ENCODE results near the gene MYL6. TPM values are rescaled to one million over a fixed set of nuclear protein-coding genes. Genes with fewer than 3 reads are reported as not detected.

The MYL6 gene
- total and polyA plus RNA-seq, 9 of the 15 experiments (the other 6 are each of a cell fraction or from before 2014, with no cell fraction given): 557 to 1,664 (median 958) TPM

GRCh38 chr12:56116267-56117081, 41.7 kb upstream of the MYL6 start, which contains the start of gene RPL41:
Gene RPL41 (plus strand): TSS chr12:56116633.
- Histone ChIP-seq H3K9me3 (replicated peaks; ENCODE audit: control insufficient read depth, insufficient read depth, low read depth, low read length) (peaks cover 8% of the 10 kb centered on the region), H3K27ac (ENCODE audit: extremely low read depth, low read depth, low read length) (peak within 1 kb of the TSS; percentile 97), H3K79me2 (ENCODE audit: control insufficient read depth, insufficient read depth, low read length) (peaks cover 28% of the 10 kb centered on the region), H4K20me1 (replicated peaks; ENCODE audit: control insufficient read depth, insufficient read depth, low read length) (no peaks in the 10 kb centered on the region), H3K4me2 (ENCODE audit: insufficient read depth, low read length) (peak within 1 kb of the TSS; percentile 95), H3K4me3 (peak within 1 kb of the TSS; percentile 59), H3K36me3 (ENCODE audit: control insufficient read depth, insufficient read depth, low read length) (peaks cover 54% of the 10 kb centered on the region), H3K9me1 (ENCODE audit: control insufficient read depth, insufficient read depth, low read length) (no peaks in the 10 kb centered on the region), H3K27me3 (ENCODE audit: control insufficient read depth in 2 of 2, insufficient read depth in 2 of 2, low read length in 2 of 2) (no peaks in the 10 kb centered on the region), H3K9ac (ENCODE audit: insufficient read depth in 1 of 2, low read depth in 2 of 2, low read length in 2 of 2) (peak within 1 kb of the TSS; percentile 90 to 97), H2AFZ (ENCODE audit: low read depth, low read length) (peak within 1 kb of the TSS; percentile 100), H3K4me1 (replicated peaks in 1 of 2; ENCODE audit: control insufficient read depth in 2 of 2, insufficient read depth in 2 of 2, low read length in 2 of 2) (peaks cover 16 to 17% of the 10 kb centered on the region in 2 experiments)
- DNase-seq (ENCODE audit: extremely low read depth in 1 of 4, low spot score in 3 of 4): peak; percentile 80 to 97 (median 87)
- TSS peak; percentile 92 for BruUV-seq (replicated peaks)
- WGBS (ENCODE audit: insufficient coverage, low coverage, missing lambda C conversion rate): 1% methylated on average over 34 of the region's 34 CpGs
- ChIA-PET POLR2A (interaction anchor here (0.6 to 5.3 kb wide), 19 partner anchors 10 to 244 kb away, joined by 3 to 125 read pairs (median 6); partner anchors contain the start of genes COQ10A, ESYT1, MYL6 and PA2G4), CTCF (ENCODE audit: low intra/inter-chr PET ratio) (interaction anchor here (0.5 kb wide), 1 partner anchor 42 kb away, joined by 3 read pairs; the partner anchor contains the start of gene MYL6)
- ATAC-seq: peak; percentile 55
- peak; percentile 88 for FAIRE-seq
- in situ Hi-C loops (cut with MboI) (no loop called here), intact Hi-C loops (cut with micrococcal nuclease) (loop anchor here (5.0 kb wide), 2 partner anchors 41 to 521 kb away; partner anchors contain the start of gene MYL6)
- TF ChIP-seq BDP1 (IDR thresholded peaks at IDR 0.05; ENCODE audit: insufficient read depth, insufficient read length) (no peak), CLOCK (CRISPR knock-in tag; IDR thresholded peaks at IDR 0.05; ENCODE audit: borderline replicate concordance) (no peak), JUND (IDR thresholded peaks at IDR 0.05; ENCODE audit: borderline replicate concordance, low read depth, low read length) (peak; percentile 59), JUND (tag; IDR thresholded peaks at IDR 0.05; ENCODE audit: borderline replicate concordance, low read depth, low read length) (peak; percentile 81; the same call in 2 of the 3 replicates), GABPB2 (CRISPR knock-in tag; conservative IDR thresholded peaks at IDR 0.05) (peak; percentile 79; the same call in 1 of the 2 replicates), C11orf30 (IDR thresholded peaks at IDR 0.05; ENCODE audit: low read depth) (peak; percentile 55; the same call in 1 of the 2 replicates), STAT6 (CRISPR knock-in tag; IDR thresholded peaks at IDR 0.05) (peak; percentile 68; the same call in 1 of the 2 replicates), ZNF282 (CRISPR knock-in tag; IDR thresholded peaks at IDR 0.05) (peak; percentile 36; the same call in 1 of the 2 replicates), ZNF311 (CRISPR knock-in tag; IDR thresholded peaks at IDR 0.05) (no peak), CHD1 (IDR thresholded peaks at IDR 0.05; ENCODE audit: low read length) (peak; percentile 88), FOXJ3 (CRISPR knock-in tag; IDR thresholded peaks at IDR 0.05) (no peak), BRD4 (IDR thresholded peaks at IDR 0.05) (peak; percentile 99), NFE2 (IDR thresholded peaks at IDR 0.05; ENCODE audit: low read depth) (no peak), ZNF699 (CRISPR knock-in tag; IDR thresholded peaks at IDR 0.05; ENCODE audit: insufficient replicate concordance) (no peak), IRF1 (CRISPR knock-in tag; IDR thresholded peaks at IDR 0.05; ENCODE audit: borderline replicate concordance) (no peak)

Data from K562 (cell line).